ENCODE data around the gene GDF3. TPM values are rescaled to one million over a fixed set of nuclear protein-coding genes. Genes with fewer than 3 reads are reported as not detected.
A peak's percentile ranks its signal among the peaks of the same experiment; 100 is the strongest.
"Not testable (repeated sequence)": the region's sequence is repeated elsewhere in the genome, so short reads cannot be mapped to it uniquely, and the experiment has no call there.

The GDF3 gene
- total RNA-seq, 5 donors from 2014 or later (not counting 1 experiment from before 2014, with no cell fraction given), result not detected

- not testable (repeated sequence) for H3K27me3 ChIP-seq (replicated peaks in 1 of 2; ENCODE audit: control insufficient read depth in 2 of 2, extremely low read depth in 1 of 2, insufficient read depth in 2 of 2, low read length in 1 of 2); H3K9me3 ChIP-seq; H3K27me3 Mint-ChIP-seq; H3K9me3 Mint-ChIP-seq; H3K36me3 ChIP-seq (ENCODE audit: control insufficient read depth in 2 of 2, extremely low read depth in 1 of 2, insufficient read depth in 1 of 2, low read length in 1 of 2); H3K36me3 Mint-ChIP-seq
- ATAC-seq (replicated peaks in 1 of 4) (peak; percentile 46 to 59 (median 52)), DNase-seq (peak; percentile 33 to 79 (median 62))
- Mint-ChIP-seq H3K4me1 (peaks cover 33 to 44% (median 38%) of the 10 kb centered on the region in 3 donors), H3K27ac (peak overlapping the region; percentile 92 to 94), H3K4me3 (peak overlapping the region; percentile 81 to 85 (median 84))
- peak overlapping the region; percentile 79 for H3K27ac ChIP-seq (ENCODE audit: low read length)
- H3K4me3 ChIP-seq (ENCODE audit: control insufficient read depth in 1 of 2, extremely low read depth in 1 of 2, low read length in 1 of 2), result peak overlapping the region; percentile 10 to 54
- CTCF ChIA-PET, result interaction anchor here in 1 of 2 donors (0.5 to 1.5 kb wide), 10 partner anchors 53 to 1273 kb away, joined by 3 to 7 read pairs (median 4); no protein-coding TSS in a partner anchor
- WGBS (ENCODE audit: insufficient coverage), result 17% methylated on average over 28 of the region's 40 CpGs
- peaks cover 8 to 28% of the 10 kb centered on the region in 2 experiments for H3K4me1 ChIP-seq (ENCODE audit: control insufficient read depth in 1 of 2, extremely low read depth in 1 of 2, insufficient read depth in 2 of 2, low read length in 2 of 2)
- POLR2A ChIA-PET, result interaction anchor here (0.6 to 0.7 kb wide), 3 partner anchors 451 to 1013 kb away, joined by 3 to 6 read pairs (median 3); no protein-coding TSS in a partner anchor
Measured at GRCh38 chr12:7640123-7640995, 55.2 kb downstream of the GDF3 start.

Other genes starting within 250 kb of the GDF3 start
- gene CD163, start 192.0 kb downstream of the GDF3 start, total RNA-seq, result 1 to 10 TPM in 1 of 5 donors, under 1 TPM in 4; 0.33 to 1.2 (median 0.73) TPM
- not detected for gene APOBEC1, start 29.9 kb downstream of the GDF3 start, total RNA-seq
- not detected for gene DPPA3, start 15.7 kb upstream of the GDF3 start, total RNA-seq
- gene CLEC4C, start 51.6 kb upstream of the GDF3 start, total RNA-seq, result not detected
- gene NANOGNB, start 69.4 kb upstream of the GDF3 start, total RNA-seq, result not detected
- gene NANOG, start 93.6 kb upstream of the GDF3 start, total RNA-seq, result under 1 TPM in 3 of 5 donors, not detected in 2; 0.54 to 0.64 (median 0.59) TPM
- gene SLC2A14, start 177.1 kb upstream of the GDF3 start, total RNA-seq, result 1 to 10 TPM in 1 of 5 donors, under 1 TPM in 4; 0.10 to 2.5 (median 0.21) TPM
- gene SLC2A3, start 240.4 kb upstream of the GDF3 start, total RNA-seq, result 100 to 1,000 TPM; 125 to 803 (median 160) TPM

Measured in T-cell (primary cell).